Measurements from ENCODE around the gene POLR1F. TPM values are rescaled to one million over a fixed set of nuclear protein-coding genes. Genes with fewer than 3 reads are reported as not detected.
A peak's percentile ranks its signal among the peaks of the same experiment; 100 is the strongest.

Gene POLR1F
- total RNA-seq, 1 donor from 2014 or later = 8.8 TPM

- no peaks in the 10 kb centered on the region for H3K27me3 ChIP-seq
- no peaks in the 10 kb centered on the region for H3K36me3 ChIP-seq
- peak overlapping the region; percentile 9 to 56 for H3K27ac ChIP-seq
- TF ChIP-seq CTCF (IDR thresholded peaks at IDR 0.05) = no peak
- no peaks in the 10 kb centered on the region for H3K9me3 ChIP-seq
- intact Hi-C loops (cut with DNase I) = no loop called here
- peak overlapping the region; percentile 87 to 91 for H3K4me3 ChIP-seq
- no peak for DNase-seq (ENCODE audit: low spot score in 2 of 2)
- H3K4me1 ChIP-seq = peaks cover 0 to 3% of the 10 kb centered on the region in 2 donors
Measured at GRCh38 chr7:19709249-19709578, 377 bp upstream of the POLR1F start.

GRCh38 chr7:19707240-19707639 lies 1.6 kb downstream of the POLR1F start:
- Histone ChIP-seq H3K27ac (no peak overlapping the region), H3K36me3 (peaks cover 3 to 12% of the 10 kb centered on the region in 2 donors), H3K4me1 (peaks cover 0 to 3% of the 10 kb centered on the region in 2 donors), H3K4me3 (peak overlapping the region; percentile 87 to 91), H3K27me3 (no peaks in the 10 kb centered on the region), H3K9me3 (no peaks in the 10 kb centered on the region)
- intact Hi-C loops (cut with DNase I) = no loop called here
- DNase-seq (ENCODE audit: low spot score in 2 of 2) = no peak
- TF ChIP-seq CTCF (IDR thresholded peaks at IDR 0.05) = no peak

- TF ChIP-seq CTCF (IDR thresholded peaks at IDR 0.05) = no peak
- intact Hi-C loops (cut with DNase I) = no loop called here
Measured at GRCh38 chr7:19705663-19706062, 3.2 kb downstream of the POLR1F start.

GRCh38 chr7:19701471-19701870 lies 7.4 kb downstream of the POLR1F start:
- Histone ChIP-seq H3K27me3 (no peaks in the 10 kb centered on the region), H3K36me3 (peaks cover 6 to 25% of the 10 kb centered on the region in 2 donors), H3K27ac (no peak overlapping the region), H3K4me1 (no peaks in the 10 kb centered on the region), H3K4me3 (no peak overlapping the region), H3K9me3 (no peaks in the 10 kb centered on the region)
- no peak for TF ChIP-seq CTCF (IDR thresholded peaks at IDR 0.05)
- intact Hi-C loops (cut with DNase I) = no loop called here
- no peak for DNase-seq (ENCODE audit: low spot score in 2 of 2)

More at GRCh38 chr7:19705663-19706062, 3.2 kb downstream of the POLR1F start:
- Histone ChIP-seq H3K4me1 (peaks cover 0 to 3% of the 10 kb centered on the region in 2 donors), H3K36me3 (peaks cover 3 to 20% of the 10 kb centered on the region in 2 donors), H3K4me3 (no peak overlapping the region), H3K27me3 (no peaks in the 10 kb centered on the region), H3K27ac (no peak overlapping the region), H3K9me3 (no peaks in the 10 kb centered on the region)
- DNase-seq (ENCODE audit: low spot score in 2 of 2) = no peak

- Histone ChIP-seq H3K27ac (no peak overlapping the region), H3K9me3 (no peaks in the 10 kb centered on the region), H3K4me3 (no peak overlapping the region), H3K36me3 (peaks cover 6 to 25% of the 10 kb centered on the region in 2 donors), H3K27me3 (no peaks in the 10 kb centered on the region), H3K4me1 (no peaks in the 10 kb centered on the region)
- intact Hi-C loops (cut with DNase I) = no loop called here
- no peak for TF ChIP-seq CTCF (IDR thresholded peaks at IDR 0.05)
- DNase-seq (ENCODE audit: low spot score in 2 of 2) = no peak
Measured at GRCh38 chr7:19700936-19701335, 7.9 kb downstream of the POLR1F start.

- H3K9me3 ChIP-seq = no peaks in the 10 kb centered on the region
- no peak for TF ChIP-seq CTCF (IDR thresholded peaks at IDR 0.05)
- intact Hi-C loops (cut with DNase I) = no loop called here
- H3K27me3 ChIP-seq = no peaks in the 10 kb centered on the region
- H3K4me3 ChIP-seq = no peak overlapping the region
- no peak for DNase-seq (ENCODE audit: low spot score in 2 of 2)
- H3K4me1 ChIP-seq = no peaks in the 10 kb centered on the region
- H3K27ac ChIP-seq = no peak overlapping the region
- peaks cover 6 to 22% of the 10 kb centered on the region in 2 donors for H3K36me3 ChIP-seq
Measured at GRCh38 chr7:19698331-19698730, 10.5 kb downstream of the POLR1F start.

All from ascending aorta (tissue), 2 donors.